GM19351 (cell line): Measurements from ENCODE around the gene SLC25A39.

Experiments
- ATAC-seq: cut with Tn5 transposase; IDR thresholded peaks from one replicate; pipeline ENCODE4 v1.9.1; 2021; ENCODE audit warnings: mild to moderate bottlenecking, moderate library complexity; ENCODE audit not compliant: unreplicated experiment

SLC25A39 gene

DNA sequence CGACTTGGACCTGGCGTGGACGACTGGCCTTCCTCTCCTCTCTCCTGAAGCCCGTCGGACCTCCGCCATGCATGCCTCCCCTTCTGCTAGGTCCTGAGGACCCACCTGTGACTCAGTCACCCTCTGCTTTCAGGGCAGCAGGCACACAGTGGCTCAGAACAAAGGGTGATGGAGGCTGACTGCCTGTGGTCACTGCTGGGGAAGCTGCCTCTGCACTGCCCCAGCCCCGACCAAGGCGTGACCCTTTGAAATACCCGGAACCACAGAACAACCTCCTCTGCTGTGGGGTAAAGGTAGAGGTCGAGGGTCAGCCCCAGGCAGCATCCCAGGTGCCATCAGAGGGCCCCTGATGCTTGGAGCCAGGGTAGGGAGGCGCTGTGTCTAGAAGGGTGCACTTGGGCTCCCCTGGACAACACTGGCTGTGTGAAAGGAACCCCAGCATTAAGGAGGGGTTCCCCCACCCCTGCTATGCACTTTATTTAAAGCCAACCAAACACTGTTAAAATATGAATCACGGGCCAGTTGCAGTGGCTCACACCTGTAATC is 44.2 kb downstream of the SLC25A39 start:
- no peak for ATAC-seq

DNA sequence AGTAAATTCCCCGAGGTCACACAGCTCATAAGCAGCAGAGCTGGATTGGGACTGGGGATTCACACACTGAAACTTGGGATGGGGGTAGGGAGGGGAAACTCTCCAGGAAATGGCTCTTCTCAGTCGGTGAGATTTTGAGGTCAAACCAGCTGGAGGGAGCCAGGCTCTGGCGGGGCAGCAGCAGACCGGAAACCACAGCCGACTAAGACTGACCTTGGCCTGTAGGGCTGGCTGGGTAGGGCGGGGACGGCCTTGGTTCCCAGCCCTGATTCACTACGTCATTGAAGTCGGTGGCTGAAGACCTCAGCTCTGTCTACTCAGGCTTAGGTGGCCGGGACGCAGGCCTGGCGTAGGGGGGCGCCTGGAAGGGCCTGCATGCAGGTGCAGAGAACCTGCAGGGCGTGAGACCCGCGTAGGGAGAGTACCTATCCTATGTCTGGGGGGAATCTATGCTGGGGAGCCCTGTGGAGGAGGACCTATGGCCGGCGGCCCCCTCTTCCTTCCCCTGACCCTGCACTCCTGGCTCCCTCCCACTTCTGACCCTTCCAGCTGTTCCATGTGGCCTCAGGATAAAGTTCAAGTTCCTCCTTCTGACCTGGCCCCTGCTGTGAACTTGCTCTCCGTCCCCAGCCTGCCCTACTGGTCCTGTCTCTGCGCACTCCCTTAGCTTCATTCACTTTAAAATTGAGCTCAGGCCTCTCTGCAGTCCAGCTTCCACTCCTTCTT is 44.8 kb downstream of the SLC25A39 start:
- peak; percentile 89 for ATAC-seq

DNA sequence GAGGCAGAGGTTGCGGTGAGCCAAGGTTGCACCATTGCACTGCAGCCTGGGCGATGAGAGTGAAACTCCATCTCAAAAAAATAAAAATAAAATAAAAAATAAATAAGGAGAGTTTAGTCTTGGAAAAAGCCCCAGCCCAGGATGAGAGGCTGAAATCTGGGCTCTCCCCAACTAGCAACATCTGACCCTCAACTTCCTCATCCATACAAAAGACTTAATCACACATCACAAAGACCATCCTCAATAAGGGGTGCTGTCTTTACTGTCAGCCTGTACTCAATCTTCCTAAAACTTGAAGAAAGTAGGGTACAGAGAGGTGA is 45.3 kb downstream of the SLC25A39 start:
- ATAC-seq = no peak

DNA sequence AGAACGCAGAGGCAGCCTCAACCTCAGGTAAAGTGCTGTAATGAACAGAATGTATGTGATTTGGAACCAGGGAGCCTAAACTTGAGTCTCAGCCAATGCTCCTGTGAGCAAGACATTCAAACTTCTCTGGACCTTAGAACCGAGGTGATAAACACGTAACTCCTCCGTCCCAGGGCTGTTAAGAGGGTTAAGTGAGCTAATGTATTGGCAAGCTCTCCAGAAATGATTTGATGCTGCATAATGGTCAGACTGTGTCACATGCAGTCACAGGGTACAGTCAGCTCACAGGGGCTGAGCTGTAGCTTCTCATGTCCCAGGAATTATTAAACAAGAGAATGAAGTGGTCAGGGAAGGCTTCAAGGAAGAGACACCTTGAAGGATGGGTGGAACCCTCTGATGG is 46.6 kb downstream of the SLC25A39 start:
- ATAC-seq = no peak

DNA sequence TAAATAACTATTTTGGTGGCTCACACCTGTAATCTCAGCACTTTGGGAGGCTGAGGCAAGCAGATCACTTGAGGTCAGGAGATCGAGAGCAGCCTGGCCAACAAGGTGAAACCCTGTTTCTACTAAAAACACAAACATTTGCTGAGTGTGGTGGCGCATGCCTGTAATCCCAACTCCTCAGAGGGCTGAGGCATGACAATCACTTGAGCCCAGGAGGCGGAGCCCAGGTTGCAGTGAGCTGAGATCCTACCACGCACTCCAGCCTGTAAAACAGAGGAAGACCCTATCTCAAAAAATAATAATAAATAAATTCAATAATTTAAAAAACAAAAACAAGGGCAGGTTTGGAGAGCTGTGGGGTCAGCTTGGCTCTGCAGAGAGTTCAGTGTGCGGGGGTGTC is 51.0 kb downstream of the SLC25A39 start:
- no peak for ATAC-seq

DNA sequence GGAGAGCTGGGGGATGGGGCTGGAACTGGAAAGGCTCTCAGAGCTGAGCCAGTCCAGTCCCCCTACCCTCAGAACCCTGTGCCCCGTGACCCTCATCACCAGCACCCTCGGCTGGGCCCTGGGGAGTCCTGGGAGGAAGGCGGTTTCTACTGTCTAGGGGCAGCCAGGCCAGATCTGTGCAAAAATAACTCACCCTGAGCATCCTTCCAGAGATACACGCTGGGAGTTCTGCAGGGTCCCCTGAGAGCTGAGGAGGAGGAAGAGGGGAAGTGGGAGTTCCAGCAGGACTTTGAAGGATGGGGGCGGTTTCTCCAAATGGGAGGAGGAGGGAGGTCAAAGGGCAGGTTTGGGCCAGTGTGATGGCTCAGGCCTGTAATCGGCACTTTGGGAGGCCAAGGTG is 51.7 kb downstream of the SLC25A39 start:
- ATAC-seq = no peak

DNA sequence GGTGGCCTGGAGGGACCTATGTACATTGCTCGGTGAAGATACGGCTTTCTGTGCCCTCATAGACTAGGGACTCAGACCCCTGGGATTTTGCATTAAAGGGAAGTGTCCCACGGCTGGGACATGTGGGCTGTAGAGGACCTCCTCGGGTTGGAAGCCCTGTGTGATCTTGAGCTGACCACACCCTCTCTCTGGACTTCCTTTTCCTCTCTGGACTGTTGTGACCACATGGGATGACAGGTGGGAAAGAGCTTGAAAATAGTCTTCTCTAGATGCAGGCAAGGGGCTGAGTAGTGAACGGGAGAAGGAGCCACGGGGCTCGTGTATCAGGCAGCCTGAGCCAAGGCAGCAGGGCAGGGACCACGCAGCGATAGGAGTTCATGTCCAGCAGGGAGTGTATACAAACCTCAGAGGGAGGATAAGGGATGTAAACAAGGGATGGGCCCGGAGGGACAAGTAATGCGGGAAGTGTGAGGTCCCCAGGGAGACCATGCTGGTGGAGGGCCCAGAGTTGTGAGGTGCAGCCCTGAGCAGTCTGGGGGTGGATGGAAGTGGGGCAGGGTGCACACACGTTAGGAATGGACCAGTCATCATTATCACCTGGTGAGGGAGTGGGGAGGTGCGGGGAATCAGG is 52.2 kb downstream of the SLC25A39 start:
- ATAC-seq = no peak
